Right atrium auricular region (tissue), 2 donors: Measurements from ENCODE around the gene PLXNA2. TPM values are rescaled to one million over a fixed set of nuclear protein-coding genes. Genes with fewer than 3 reads are reported as not detected.

ENCODE experiments used
- DNase-seq: peaks from one replicate; pipeline ENCODE4 v3.0.0-alpha.2; 2019; ENCODE audit warnings: low spot score
- H3K27ac ChIP-seq, 2 donors: fragments of 200-600 bp; sonication (generic); 1 replicate in 1 of 2; 2 replicates in 1 of 2; pipeline ENCODE4 v1.5.1; 2016 to 2019
- H3K27me3 ChIP-seq, 2 donors: fragments of 200-600 bp; sonication (generic); one replicate each; pipeline versions ENCODE4 v1.5.1 to v1.6.0; 2017 to 2019
- H3K36me3 ChIP-seq: fragments of 200-600 bp; sonication (generic); one replicate; pipeline ENCODE4 v1.5.1; 2016
- H3K4me1 ChIP-seq, 2 donors: fragments of 200-600 bp; sonication (generic); one replicate each; pipeline versions ENCODE4 v1.5.1 to v1.6.0; 2017 to 2019
- H3K4me3 ChIP-seq, 2 donors: fragments of 200-600 bp; sonication (generic); 1 replicate in 1 of 2; 2 replicates in 1 of 2; pipeline ENCODE4 v1.5.1; 2017 to 2019; ENCODE audit warnings: mild to moderate bottlenecking in 1 of 2, moderate library complexity in 1 of 2
- H3K9me3 ChIP-seq, 2 donors: fragments of 200-600 bp; sonication (generic); one replicate each; pipeline ENCODE4 v1.5.1; 2019
- total RNA-seq, 2 donors: library from RNA; depleted of rRNA; stranded (reverse); fragments of >200 nt; gene quantifications; one replicate each; pipeline ENCODE4 v1.1.0, GENCODE V29; 2016
- TF ChIP-seq, protein P1 (sequence below), 2 donors: fragments of 200-600 bp; sonication (generic); IDR thresholded peaks; one replicate each; pipeline ENCODE4 v1.5.1; 2019; ENCODE audit warnings: antibody characterized with exemption in 2 of 2

Gene PLXNA2
- total RNA-seq, 2 donors from 2014 or later = 10.8 to 23.8 TPM

DNA sequence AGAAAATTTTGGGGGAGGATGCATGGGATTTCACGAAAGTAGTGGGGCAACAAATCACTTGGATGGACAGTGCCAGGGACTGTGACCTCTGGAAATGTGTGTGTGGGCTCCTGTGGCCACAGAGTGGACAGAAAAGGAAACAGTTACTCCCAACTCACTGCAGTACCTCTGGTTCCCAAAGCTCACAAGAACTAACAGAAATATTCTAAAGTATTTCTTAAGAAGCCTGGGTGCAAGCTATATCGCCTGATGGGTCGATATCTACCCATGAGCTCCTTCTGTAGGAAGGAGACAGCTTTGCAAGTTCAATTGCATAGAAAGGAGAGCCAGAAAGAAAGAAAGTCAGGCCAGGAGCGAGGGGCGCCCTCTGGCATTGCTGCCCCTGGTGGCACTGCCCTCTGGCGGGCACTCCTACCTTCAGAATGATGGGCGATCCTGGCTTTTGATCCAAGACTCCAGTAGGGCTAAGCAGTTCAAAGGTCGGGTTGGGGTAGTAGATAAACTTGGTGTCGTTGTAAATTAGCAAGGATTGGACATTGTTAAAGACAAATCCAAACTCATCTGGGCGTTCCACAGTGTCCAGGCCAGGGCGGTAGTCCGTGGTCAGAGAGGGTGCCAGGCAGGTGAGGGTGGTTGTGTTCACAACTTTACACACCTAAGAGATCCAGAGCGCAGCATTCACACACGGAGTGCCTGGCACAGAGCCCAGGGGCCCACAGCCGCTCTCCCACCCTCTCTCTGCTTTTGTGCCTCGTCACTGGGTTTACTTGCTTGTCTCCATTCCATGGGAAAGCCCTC lies 198.5 kb downstream of the PLXNA2 start:
- H3K36me3 ChIP-seq = peaks cover 36% of the 10 kb centered on the region
- TF ChIP-seq, protein P1, sequence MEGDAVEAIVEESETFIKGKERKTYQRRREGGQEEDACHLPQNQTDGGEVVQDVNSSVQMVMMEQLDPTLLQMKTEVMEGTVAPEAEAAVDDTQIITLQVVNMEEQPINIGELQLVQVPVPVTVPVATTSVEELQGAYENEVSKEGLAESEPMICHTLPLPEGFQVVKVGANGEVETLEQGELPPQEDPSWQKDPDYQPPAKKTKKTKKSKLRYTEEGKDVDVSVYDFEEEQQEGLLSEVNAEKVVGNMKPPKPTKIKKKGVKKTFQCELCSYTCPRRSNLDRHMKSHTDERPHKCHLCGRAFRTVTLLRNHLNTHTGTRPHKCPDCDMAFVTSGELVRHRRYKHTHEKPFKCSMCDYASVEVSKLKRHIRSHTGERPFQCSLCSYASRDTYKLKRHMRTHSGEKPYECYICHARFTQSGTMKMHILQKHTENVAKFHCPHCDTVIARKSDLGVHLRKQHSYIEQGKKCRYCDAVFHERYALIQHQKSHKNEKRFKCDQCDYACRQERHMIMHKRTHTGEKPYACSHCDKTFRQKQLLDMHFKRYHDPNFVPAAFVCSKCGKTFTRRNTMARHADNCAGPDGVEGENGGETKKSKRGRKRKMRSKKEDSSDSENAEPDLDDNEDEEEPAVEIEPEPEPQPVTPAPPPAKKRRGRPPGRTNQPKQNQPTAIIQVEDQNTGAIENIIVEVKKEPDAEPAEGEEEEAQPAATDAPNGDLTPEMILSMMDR (IDR thresholded peaks at IDR 0.05) = no peak

DNA sequence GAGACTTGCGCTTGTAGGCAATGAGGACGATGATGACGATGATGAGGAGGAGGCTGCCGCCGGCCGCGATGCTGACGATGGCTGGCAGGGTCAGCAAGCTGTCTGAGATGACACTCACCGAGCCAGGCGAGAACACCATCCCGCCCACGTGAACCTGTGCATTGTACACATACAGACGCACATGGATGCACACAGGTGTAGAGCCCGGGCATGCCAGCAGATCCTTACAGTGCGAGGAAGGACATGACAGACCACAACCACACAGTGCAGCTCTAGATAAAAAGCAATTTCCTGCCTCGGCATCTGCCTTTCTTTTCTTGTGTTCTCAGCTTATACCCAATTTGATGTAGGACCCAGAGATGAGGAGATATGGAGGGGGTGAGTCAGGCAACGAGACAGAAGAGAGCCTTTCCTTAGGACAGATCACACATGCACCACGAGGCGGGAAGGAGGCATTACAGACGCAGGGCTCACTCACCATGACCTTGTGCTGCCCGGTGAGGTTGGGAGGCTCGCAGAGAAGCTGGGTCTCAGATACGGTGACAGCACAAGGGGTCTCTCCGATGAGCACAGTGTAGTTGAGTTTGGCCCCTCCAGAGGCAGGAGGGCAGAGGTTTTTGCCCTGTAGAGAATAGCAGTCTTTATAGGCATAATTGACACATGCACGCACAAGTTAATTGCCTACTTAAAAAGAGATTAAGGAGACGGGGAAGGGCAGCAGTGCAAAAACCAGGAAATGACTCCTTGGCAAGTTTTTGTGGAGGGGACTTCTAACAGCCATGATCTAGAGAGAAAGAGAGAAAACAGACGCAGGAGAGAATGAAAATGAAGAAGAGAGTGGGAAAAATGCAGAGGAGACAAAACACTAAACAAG lies 199.4 kb downstream of the PLXNA2 start:
- no peak overlapping the region for H3K27ac ChIP-seq
- DNase-seq = no peak
- H3K4me1 ChIP-seq = peaks cover 0 to 35% of the 10 kb centered on the region in 2 donors
- no peaks in the 10 kb centered on the region for H3K27me3 ChIP-seq
- H3K36me3 ChIP-seq = peaks cover 42% of the 10 kb centered on the region
- H3K4me3 ChIP-seq = no peak overlapping the region
- no peaks in the 10 kb centered on the region for H3K9me3 ChIP-seq
- TF ChIP-seq, protein P1 (IDR thresholded peaks at IDR 0.05) = no peak

More for the DNA sequence above, 198.5 kb downstream of the PLXNA2 start:
- Histone ChIP-seq H3K9me3 (no peaks in the 10 kb centered on the region), H3K27ac (no peak overlapping the region), H3K4me3 (no peak overlapping the region), H3K27me3 (no peaks in the 10 kb centered on the region), H3K4me1 (peaks cover 0 to 35% of the 10 kb centered on the region in 2 donors)
- no peak for DNase-seq

DNA sequence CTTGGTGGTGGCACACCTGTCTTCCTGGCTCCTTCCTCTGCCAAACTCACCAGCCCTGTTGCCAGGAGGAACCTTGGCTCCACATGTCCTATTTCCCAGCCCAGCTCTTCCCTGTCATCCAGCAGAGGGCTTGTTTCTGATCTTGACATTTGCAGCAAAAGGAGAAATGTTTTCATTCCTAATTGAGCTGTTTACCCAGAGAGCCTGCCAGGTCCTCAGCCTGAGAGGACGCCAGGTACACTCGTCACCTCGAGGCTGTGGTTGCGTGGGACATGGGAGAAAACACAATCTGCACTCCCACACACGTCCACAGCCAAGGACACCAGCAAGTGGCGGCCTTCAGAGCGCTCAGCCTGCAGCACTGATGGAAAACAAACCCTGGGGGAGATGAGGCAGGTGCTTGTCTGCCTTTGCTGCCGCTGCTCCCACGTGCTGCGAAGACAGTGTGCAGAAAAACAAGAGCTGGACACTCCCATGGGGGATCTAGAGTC lies 200.4 kb downstream of the PLXNA2 start:
- no peak for DNase-seq
- Histone ChIP-seq H3K36me3 (peaks cover 45% of the 10 kb centered on the region), H3K9me3 (no peaks in the 10 kb centered on the region), H3K27me3 (no peaks in the 10 kb centered on the region), H3K27ac (no peak overlapping the region), H3K4me3 (no peak overlapping the region), H3K4me1 (peaks cover 0 to 34% of the 10 kb centered on the region in 2 donors)
- TF ChIP-seq, protein P1 (IDR thresholded peaks at IDR 0.05) = no peak

DNA sequence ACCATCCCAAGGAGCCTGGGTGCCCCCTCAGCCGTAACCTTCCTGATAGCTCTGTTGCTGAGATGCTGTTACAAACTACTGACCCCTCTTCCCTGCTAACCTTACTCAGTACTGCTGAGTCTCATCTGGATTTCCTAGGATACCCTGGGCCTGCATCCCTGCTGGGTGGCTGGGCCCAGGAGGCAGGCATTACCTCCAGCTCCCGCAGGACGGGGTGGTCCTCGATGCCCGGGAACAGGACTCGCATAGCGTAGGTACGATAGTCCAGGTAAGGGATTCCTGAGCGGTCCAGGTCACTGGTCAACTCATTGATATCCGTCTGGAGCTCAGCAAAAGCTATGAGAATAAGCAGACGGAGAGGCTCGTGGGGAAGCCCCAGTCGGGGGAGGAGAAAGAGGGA lies 201.3 kb downstream of the PLXNA2 start:
- Histone ChIP-seq H3K36me3 (peaks cover 53% of the 10 kb centered on the region), H3K27ac (no peak overlapping the region), H3K9me3 (no peaks in the 10 kb centered on the region), H3K27me3 (no peaks in the 10 kb centered on the region), H3K4me3 (no peak overlapping the region), H3K4me1 (peaks cover 0 to 25% of the 10 kb centered on the region in 2 donors)
- no peak for DNase-seq
- TF ChIP-seq, protein P1 (IDR thresholded peaks at IDR 0.05) = no peak

DNA sequence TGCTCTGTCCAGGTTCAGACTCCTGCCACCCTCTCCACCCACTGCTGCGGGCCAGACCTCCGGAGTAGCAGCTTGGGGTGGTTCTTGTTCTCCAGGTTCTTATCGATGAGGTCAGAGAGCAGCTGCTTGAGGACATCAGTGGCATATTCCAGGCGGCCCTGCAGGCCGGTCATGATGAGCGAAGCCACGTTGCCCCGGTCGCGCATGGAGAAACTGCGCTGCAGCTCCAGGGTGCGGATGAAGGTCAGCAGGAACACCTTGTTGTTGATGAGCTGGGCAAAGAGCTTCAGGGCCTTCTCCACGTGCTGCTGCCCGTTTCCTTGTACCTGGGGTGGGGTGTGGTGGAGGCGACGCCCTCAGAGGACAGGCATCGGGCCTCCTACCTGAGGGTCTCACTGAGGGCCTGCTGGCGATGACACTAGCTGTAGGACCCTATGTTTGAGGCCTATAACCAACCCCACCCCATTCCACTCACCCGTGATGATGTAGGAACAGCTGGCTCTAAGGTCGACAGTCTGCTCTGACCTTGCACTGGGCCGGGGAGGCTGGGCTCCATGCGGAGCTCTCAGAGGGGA lies 202.1 kb downstream of the PLXNA2 start:
- Histone ChIP-seq H3K36me3 (peaks cover 54% of the 10 kb centered on the region), H3K27me3 (no peaks in the 10 kb centered on the region), H3K4me1 (peaks cover 0 to 19% of the 10 kb centered on the region in 2 donors), H3K4me3 (no peak overlapping the region), H3K9me3 (no peaks in the 10 kb centered on the region), H3K27ac (no peak overlapping the region)
- TF ChIP-seq, protein P1 (IDR thresholded peaks at IDR 0.05) = no peak
- no peak for DNase-seq
